Activated CD8-positive, alpha-beta memory T cell treated with anti-CD3 and anti-CD28 coated beads for 48 hours (primary cell): ENCODE results near the gene CDK5R1.
A peak's percentile ranks its signal among the peaks of the same experiment; 100 is the strongest.
"Not testable (repeated sequence)": the region's sequence is repeated elsewhere in the genome, so short reads cannot be mapped to it uniquely, and the experiment has no call there.

ENCODE experiments used
- DNase-seq, 3 experiments: peaks; one replicate each; pipeline ENCODE4 v3.0.0-alpha.2; 2020; ENCODE audit warnings: low read depth in 2 of 3, low spot score in 2 of 3

CDK5R1 gene

DNA sequence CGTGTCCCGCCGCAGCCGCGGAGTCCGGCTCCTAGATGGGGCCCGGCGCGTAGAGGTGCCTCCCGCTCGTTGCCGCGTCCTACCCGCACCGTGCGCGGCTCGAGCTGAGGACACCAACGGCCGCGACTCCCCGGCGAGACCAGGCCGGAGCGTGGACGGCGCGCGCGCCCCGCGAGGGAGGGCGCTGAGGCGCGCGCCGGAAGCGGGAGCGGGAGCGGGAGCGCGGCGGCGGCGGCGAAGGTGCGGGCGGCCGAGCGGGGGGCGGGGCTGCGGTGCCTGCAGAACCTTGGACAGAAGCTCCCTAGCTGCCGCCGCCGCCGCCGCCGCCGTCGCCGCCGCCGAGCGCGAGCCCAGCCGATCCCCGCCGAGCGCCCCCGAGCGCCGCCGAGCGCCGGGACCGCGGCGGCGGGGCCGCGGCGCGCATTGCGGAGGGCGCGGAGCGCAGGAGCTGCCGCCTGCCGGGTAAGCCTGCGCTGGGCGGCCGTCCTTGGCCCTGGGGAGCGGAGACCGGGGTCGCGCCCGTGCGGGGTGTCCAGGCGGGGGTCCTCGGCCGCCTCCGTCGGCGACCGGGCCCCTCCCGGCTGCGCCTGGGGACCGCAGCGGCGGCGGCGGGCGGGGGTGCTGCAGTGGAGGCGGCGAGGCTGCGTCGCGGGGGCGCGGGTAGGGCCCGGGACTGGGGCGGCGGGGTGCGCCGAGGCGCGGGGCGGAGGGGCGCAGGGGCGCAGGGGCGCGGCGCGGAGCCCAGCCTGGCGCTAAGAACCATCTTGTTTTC, at the start of gene CDK5R1:
Gene CDK5R1 (plus strand): TSS at position 293 of the 772 bp plus-strand sequence. CDS start 628 bp downstream, outside the sequence.
- peak in 1 of 3 experiments; percentile 44 for DNase-seq

DNA sequence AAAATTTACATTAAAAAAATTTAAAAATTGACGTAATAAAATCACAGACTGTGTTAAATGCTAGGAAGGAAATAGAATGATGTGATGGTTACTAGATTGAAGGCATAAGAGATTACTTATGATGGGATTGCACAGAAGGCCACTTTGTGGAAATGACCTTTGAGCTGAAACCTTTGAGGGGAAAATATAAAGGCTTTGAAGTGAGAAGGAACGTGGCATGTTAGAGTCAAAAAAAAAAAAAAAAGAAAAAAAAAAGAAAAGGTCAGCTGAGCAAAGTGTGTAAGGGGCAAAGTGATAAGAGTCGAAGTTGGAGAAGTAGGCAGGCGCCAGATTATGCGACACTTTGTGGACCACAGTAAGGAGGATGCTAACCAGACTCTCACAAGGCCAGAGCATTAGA, 46.1 kb upstream of the CDK5R1 start:
- no peak for DNase-seq

- no peak for DNase-seq
These were observed 44.9 kb upstream of the CDK5R1 start for GRCh38 chr17:32441886-32442285.

GRCh38 chr17:32443827-32444300, 42.9 kb upstream of the CDK5R1 start:
- DNase-seq = no peak

- peak; percentile 97 to 99 (median 98) for DNase-seq
These were observed 42.3 kb upstream of the CDK5R1 start, which contains the start of gene PSMD11 for GRCh38 chr17:32444301-32445073. PSMD11 (plus strand) TSS chr17:32444510; CDS start chr17:32444524, 14 bp downstream.

GRCh38 chr17:32445074-32445415, 41.7 kb upstream of the CDK5R1 start:
- peak in 1 of 3 experiments; percentile 15 for DNase-seq

DNA sequence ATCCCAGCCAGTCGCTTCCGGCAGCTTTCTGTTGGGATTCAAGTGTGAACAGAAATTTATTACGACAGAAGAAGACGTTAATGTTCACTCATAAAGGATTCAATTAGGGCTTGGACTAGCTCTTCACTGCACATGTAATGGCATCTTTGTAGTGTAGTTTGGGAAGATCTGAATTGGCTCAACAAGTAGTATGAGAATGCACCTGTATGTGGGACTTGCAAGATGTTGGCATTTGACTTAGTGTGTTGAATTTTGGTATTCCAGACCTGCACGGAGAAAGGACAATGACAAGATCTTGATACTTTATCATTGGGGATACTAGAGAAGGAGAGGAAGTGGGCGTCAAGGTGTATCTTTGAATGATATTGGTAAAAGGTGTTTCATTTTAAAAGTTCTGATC, 41.3 kb upstream of the CDK5R1 start:
- no peak for DNase-seq

DNA sequence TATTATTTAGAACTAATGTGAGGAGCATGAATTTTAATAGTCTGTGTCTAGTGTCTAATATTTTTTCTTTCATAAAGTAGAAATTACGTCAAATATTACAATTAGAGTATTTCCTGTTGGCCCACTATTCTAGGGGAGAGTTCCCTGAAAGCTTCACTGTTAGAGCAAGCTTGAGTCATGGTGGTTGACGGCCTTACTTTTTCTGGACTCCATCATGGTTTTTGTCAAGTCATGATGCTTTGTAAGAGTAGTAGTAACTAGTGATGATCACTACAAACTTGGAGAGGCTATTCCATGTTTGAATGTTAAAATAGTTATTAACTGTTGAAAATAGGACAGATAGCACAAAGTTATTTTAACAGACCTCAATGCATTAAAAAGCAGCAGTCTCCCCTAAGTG, 40.8 kb upstream of the CDK5R1 start:
- DNase-seq = no peak

DNA sequence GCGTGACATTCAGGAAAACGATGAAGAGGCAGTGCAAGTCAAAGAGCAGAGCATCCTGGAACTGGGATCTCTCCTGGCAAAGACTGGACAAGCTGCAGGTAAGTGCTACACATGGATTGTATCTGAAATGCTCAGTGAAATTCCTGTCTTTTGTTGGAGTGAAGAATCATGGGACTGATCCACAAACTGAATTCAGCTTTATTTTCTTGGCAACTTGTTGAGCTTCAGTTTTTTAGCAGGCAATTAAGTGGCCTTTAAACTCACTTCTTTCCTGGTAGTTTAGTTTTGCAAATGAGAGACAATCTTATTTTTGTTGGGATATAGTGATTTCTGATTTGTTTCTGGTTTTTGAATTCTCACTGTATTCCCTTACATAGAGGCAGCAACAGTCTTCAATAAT, 39.8 kb upstream of the CDK5R1 start:
- DNase-seq = no peak

- DNase-seq = no peak
These were observed 36.8 kb upstream of the CDK5R1 start for GRCh38 chr17:32449963-32450362.

GRCh38 chr17:32450379-32450778, 36.4 kb upstream of the CDK5R1 start:
- DNase-seq = not testable (repeated sequence)

DNA sequence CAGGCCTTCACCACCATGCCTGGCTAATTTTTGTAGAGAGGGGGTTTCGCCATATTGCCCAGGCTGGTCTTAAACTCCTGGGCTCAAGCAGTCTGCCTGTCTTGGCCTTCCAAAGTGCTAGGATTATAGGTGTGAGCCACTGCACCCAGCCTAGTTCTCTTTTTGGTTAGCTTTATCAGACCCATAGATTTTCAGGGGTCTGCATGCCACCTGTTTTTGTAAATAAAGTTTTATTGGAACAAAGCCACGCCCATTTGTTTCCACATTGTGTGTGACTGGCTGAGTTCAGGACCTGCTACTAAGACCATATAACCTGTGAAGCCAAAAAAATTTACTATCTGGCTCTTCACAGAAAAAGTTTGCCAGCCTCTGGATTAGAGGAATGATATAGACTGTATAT, 34.9 kb upstream of the CDK5R1 start:
- no peak for DNase-seq

GRCh38 chr17:32452281-32452680, 34.5 kb upstream of the CDK5R1 start:
- no peak for DNase-seq

DNA sequence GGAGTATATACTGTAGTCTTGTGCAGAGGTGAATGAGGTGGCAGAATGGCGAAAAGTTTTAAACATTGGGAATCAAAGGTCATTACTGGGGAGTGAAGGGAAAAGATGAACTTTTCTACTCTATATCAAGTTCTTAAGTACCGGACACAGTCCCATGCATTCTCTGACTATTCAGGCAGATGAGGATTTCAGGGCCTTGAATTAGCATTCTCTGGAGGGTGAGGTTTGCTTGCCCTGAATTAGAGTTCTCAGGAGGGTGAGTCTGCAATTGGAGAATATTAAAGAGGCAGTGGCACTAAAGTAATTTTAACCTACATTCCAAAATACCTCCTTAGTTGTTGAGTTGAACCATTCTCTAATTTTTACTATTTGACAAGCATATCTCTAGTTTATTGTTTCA, 33.4 kb upstream of the CDK5R1 start:
- no peak for DNase-seq

- DNase-seq = no peak
These were observed 28.4 kb upstream of the CDK5R1 start for GRCh38 chr17:32458371-32458770.

DNA sequence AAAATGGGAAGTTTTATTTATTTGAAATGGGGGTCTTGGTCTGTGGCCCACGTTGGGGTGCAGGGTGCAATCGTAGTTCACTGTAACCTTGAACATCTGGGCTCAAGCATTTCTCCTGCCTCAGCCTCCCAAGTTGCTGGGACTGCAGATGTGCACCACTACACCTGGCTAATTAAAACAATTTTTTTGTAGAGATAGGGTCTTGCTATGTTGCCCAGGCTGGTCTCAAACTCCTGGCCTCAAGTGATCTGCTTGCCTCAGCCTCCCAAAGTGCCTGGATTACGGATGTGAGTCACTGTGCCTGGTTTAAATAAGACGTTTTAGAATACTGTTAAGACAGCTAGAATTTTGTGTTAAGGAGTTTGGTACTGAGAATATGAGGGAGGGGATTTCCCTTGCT, 26.7 kb upstream of the CDK5R1 start:
- no peak for DNase-seq

GRCh38 chr17:32461498-32461852, 25.3 kb upstream of the CDK5R1 start:
- no peak for DNase-seq

GRCh38 chr17:32461853-32462617, 24.8 kb upstream of the CDK5R1 start:
- DNase-seq = peak in 1 of 3 experiments; percentile 44

DNA sequence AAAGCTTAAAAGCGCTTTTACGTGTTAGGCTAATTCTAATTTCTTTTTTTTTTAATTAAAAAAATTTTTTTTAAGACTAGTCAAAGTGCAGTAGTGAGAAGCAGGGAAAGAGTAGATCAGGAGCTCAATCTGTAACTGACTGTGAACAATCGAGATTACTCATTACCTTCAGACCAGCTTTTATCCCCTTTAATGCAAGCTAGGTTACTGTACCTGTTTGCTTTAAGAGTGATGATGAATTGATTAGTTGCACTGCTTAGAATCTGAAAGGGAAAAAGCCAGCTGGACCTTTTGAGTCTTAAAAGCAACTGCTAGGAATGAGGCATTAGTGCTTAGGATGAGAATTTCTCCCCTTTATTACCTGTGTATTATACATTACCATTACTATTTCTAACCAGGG, 23.5 kb upstream of the CDK5R1 start:
- DNase-seq = no peak

DNA sequence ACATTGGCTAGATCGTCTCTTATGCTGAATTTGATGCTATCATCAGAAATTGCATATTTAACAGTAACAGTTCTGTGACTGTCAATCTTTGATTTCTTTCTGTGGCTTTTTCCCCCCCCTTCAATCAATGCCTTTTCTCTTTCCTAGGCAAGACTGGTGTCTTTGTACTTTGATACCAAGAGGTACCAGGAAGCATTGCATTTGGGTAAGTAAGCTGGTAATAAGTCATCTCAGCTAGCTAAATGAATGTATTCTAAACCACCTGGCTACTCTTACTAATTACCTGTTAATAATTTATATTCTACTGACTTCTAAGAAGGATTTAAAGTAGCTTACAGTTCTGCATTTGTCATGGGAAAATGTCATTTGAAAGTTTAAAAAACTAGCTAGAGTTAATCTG, 22.4 kb upstream of the CDK5R1 start:
- DNase-seq = no peak

DNA sequence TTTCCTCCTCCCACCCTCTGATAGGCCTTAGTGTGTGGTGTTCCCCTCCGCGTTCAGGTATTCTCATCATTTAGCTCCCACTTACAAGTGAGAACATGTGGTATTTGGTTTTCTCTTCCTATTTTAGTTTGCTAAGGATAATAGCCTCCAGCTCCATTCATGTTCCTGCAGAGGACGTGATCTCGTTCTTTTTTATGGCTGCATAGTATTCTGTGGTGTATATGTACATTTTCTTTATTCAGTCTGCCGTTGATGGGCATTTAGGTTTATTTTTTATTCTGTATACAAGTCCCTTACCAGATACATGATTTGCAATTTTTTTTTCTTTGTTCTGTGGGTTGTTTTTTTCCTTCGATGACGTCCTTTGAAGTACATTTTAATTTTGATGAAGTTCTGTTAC, 18.8 kb upstream of the CDK5R1 start:
- DNase-seq = no peak
